Smooth muscle cell (in vitro differentiated cells): ENCODE measurements around the gene LONRF3. TPM values are rescaled to one million over a fixed set of nuclear protein-coding genes. Genes with fewer than 3 reads are reported as not detected.
"Not testable (repeated sequence)": the region's sequence is repeated elsewhere in the genome, so short reads cannot be mapped to it uniquely, and the experiment has no call there.

Experiments
- DNase-seq: peaks from one replicate; lab custom pipeline; 2025; ENCODE audit not compliant: unreplicated experiment; lab: John Stamatoyannopoulos, UW
- H2AFZ ChIP-seq: fragments of 200-600 bp; sonication (generic); 2 replicates; pipeline ENCODE4 v1.6.0; 2016; ENCODE audit warnings: antibody characterized with exemption, low read depth, mild to moderate bottlenecking
- H3F3A ChIP-seq: fragments of 200-600 bp; sonication (generic); 2 replicates; pipeline ENCODE4 v1.6.0; 2017; ENCODE audit warnings: antibody characterized with exemption, low read depth
- H3K27ac ChIP-seq: fragments of 200-600 bp; sonication (generic); 2 replicates; pipeline ENCODE4 v1.5.1; 2016; ENCODE audit warnings: low read depth, mild to moderate bottlenecking
- H3K27me3 ChIP-seq: fragments of 200-600 bp; sonication (generic); 2 replicates; pipeline ENCODE4 v1.6.1; 2016; ENCODE audit warnings: low read depth, mild to moderate bottlenecking
- H3K36me3 ChIP-seq: fragments of 200-600 bp; sonication (generic); 2 replicates; pipeline ENCODE4 v1.5.1; 2016; ENCODE audit warnings: low read depth
- H3K4me1 ChIP-seq: fragments of 200-600 bp; sonication (generic); 2 replicates; pipeline ENCODE4 v1.5.1; 2016; ENCODE audit warnings: low read depth
- H3K4me2 ChIP-seq: fragments of 200-600 bp; sonication (generic); 2 replicates; pipeline ENCODE4 v1.6.0; 2016; ENCODE audit warnings: mild to moderate bottlenecking
- H3K4me3 ChIP-seq: fragments of 200-600 bp; sonication (generic); 2 replicates; pipeline ENCODE4 v1.5.1; 2016; ENCODE audit warnings: mild to moderate bottlenecking
- H3K79me2 ChIP-seq: fragments of 200-600 bp; sonication (generic); 2 replicates; pipeline ENCODE4 v1.6.0; 2016; ENCODE audit warnings: low read depth, mild to moderate bottlenecking
- H3K9ac ChIP-seq: fragments of 200-600 bp; sonication (generic); 2 replicates; pipeline ENCODE4 v1.6.0; 2016; ENCODE audit warnings: low read depth
- H3K9me3 ChIP-seq: fragments of 200-600 bp; sonication (generic); replicated peaks from 2 replicates; pipeline ENCODE4 v1.5.1; 2016; ENCODE audit warnings: low read depth
- H4K20me1 ChIP-seq: fragments of 200-600 bp; sonication (generic); 2 replicates; pipeline ENCODE4 v1.6.0; 2016; ENCODE audit warnings: low read depth
- CTCF ChIP-seq: fragments of 200-600 bp; sonication (generic); IDR thresholded peaks from 2 replicates; pipeline ENCODE4 v1.5.1; 2017; ENCODE audit warnings: borderline replicate concordance, mild to moderate bottlenecking, antibody characterized with exemption; ENCODE audit not compliant: insufficient read depth, poor library complexity, severe bottlenecking
- WGBS: methylation state at CpG from one replicate; pipeline ENCODE4 v1.1.7; 2016; ENCODE audit warnings: low lambda C conversion rate; 5-methylcytosine and 5-hydroxymethylcytosine counted together
- polyA plus RNA-seq: library from polyadenylated mRNA; unstranded; fragments of >200 nt; fragmentation: Nextera tagmentation; extraction: Ambion mirVana; gene quantifications from 2 replicates; pipeline ENCODE4 v1.2.1, GENCODE V29; 2016
- total RNA-seq: library from RNA; depleted of rRNA; stranded (reverse); fragments of >200 nt; gene quantifications from 2 replicates; pipeline ENCODE4 v1.2.3, GENCODE V29; 2014

Gene LONRF3
- total and polyA plus RNA-seq, 2 experiments from 2014 or later: 0.36 TPM; not detected in 1

GRCh38 chrX:119013164-119013563 is 38.7 kb downstream of the LONRF3 start:
- Histone ChIP-seq H2AFZ (no peak overlapping the region), H3K4me1 (no peaks in the 10 kb centered on the region), H3K9me3 (no peaks in the 10 kb centered on the region), H4K20me1 (no peaks in the 10 kb centered on the region), H3K4me3 (no peak overlapping the region), H3K79me2 (no peaks in the 10 kb centered on the region), H3K9ac (no peak overlapping the region), H3K27me3 (no peaks in the 10 kb centered on the region), H3K36me3 (no peaks in the 10 kb centered on the region), H3K4me2 (no peak overlapping the region), H3K27ac (no peak overlapping the region), H3F3A (no peaks in the 10 kb centered on the region)
- no peak for TF ChIP-seq CTCF
- 84% methylated on average over 3 of the region's 3 CpGs for WGBS
- no peak for DNase-seq

GRCh38 chrX:119015407-119016237 is 41.2 kb downstream of the LONRF3 start:
- Histone ChIP-seq H3K4me3 (no peak overlapping the region), H4K20me1 (no peaks in the 10 kb centered on the region), H3K4me2 (no peak overlapping the region), H3K4me1 (no peaks in the 10 kb centered on the region), H3K27me3 (no peaks in the 10 kb centered on the region), H3K79me2 (no peaks in the 10 kb centered on the region), H3K27ac (no peak overlapping the region), H3K9ac (no peak overlapping the region), H3F3A (no peaks in the 10 kb centered on the region), H3K36me3 (no peaks in the 10 kb centered on the region), H2AFZ (no peak overlapping the region), H3K9me3 (no peaks in the 10 kb centered on the region)
- no peak for TF ChIP-seq CTCF
- no peak for DNase-seq
- 56% methylated on average over 7 of the region's 7 CpGs for WGBS

GRCh38 chrX:119017077-119017476 is 42.7 kb downstream of the LONRF3 start:
- Histone ChIP-seq H3K27me3 (no peaks in the 10 kb centered on the region), H2AFZ (no peak overlapping the region), H3K9me3 (no peaks in the 10 kb centered on the region), H3K36me3 (no peaks in the 10 kb centered on the region), H3K27ac (no peak overlapping the region), H3K79me2 (no peaks in the 10 kb centered on the region), H3K4me2 (no peak overlapping the region), H3K9ac (no peak overlapping the region), H3K4me3 (no peak overlapping the region), H3K4me1 (no peaks in the 10 kb centered on the region), H3F3A (no peaks in the 10 kb centered on the region), H4K20me1 (no peaks in the 10 kb centered on the region)
- no peak for DNase-seq
- no peak for TF ChIP-seq CTCF
- WGBS: 57% methylated on average over 1 of the region's 1 CpG

GRCh38 chrX:119025900-119026299 is 51.5 kb downstream of the LONRF3 start:
- no peak for DNase-seq
- Histone ChIP-seq H3K9ac (no peak overlapping the region), H3F3A (no peaks in the 10 kb centered on the region), H3K4me2 (no peak overlapping the region), H3K27me3 (no peaks in the 10 kb centered on the region), H3K79me2 (no peaks in the 10 kb centered on the region), H3K27ac (no peak overlapping the region), H3K4me1 (no peaks in the 10 kb centered on the region), H3K4me3 (no peak overlapping the region), H3K36me3 (no peaks in the 10 kb centered on the region), H3K9me3 (no peaks in the 10 kb centered on the region), H2AFZ (no peak overlapping the region), H4K20me1 (no peaks in the 10 kb centered on the region)
- TF ChIP-seq CTCF: no peak
- 91% methylated on average over 5 of the region's 5 CpGs for WGBS

GRCh38 chrX:119026344-119026743 is 51.9 kb downstream of the LONRF3 start:
- H2AFZ ChIP-seq, H3K4me2 ChIP-seq, H3K9me3 ChIP-seq, DNase-seq, H4K20me1 ChIP-seq, H3K36me3 ChIP-seq, H3K9ac ChIP-seq, H3K27ac ChIP-seq, H3K79me2 ChIP-seq, H3K4me1 ChIP-seq, H3K27me3 ChIP-seq, H3K4me3 ChIP-seq, H3F3A ChIP-seq: not testable (repeated sequence)
- 79% methylated on average over 2 of the region's 2 CpGs for WGBS
